Measurements from ENCODE around the gene SPEM3.
"Not testable (repeated sequence)": the region's sequence is repeated elsewhere in the genome, so short reads cannot be mapped to it uniquely, and the experiment has no call there.

Gene SPEM3

GRCh38 chr17:7442142-7442541 lies 13.5 kb downstream of the SPEM3 start:
- DNase-seq (ENCODE audit: low read depth, low spot score), result no peak

- no peak for DNase-seq (ENCODE audit: low read depth, low spot score)
Measured at GRCh38 chr17:7443499-7444485, 15.1 kb downstream of the SPEM3 start.

GRCh38 chr17:7444682-7445618 lies 16.3 kb downstream of the SPEM3 start, which contains the start of gene CHRNB1:
TSS of gene CHRNB1 (plus strand) at chr17:7445061. CDS start at chr17:7445128, 67 bp downstream.
- peak; percentile 48 for DNase-seq (ENCODE audit: low read depth, low spot score)

- no peak for DNase-seq (ENCODE audit: low read depth, low spot score)
Measured at GRCh38 chr17:7445619-7445968, 16.9 kb downstream of the SPEM3 start.

GRCh38 chr17:7448461-7448860 lies 19.8 kb downstream of the SPEM3 start:
- DNase-seq (ENCODE audit: low read depth, low spot score), result no peak

- DNase-seq (ENCODE audit: low read depth, low spot score), result no peak
Measured at GRCh38 chr17:7459961-7460545, 31.4 kb downstream of the SPEM3 start.

- DNase-seq (ENCODE audit: low read depth, low spot score), result no peak
Measured at GRCh38 chr17:7460850-7461660, 32.4 kb downstream of the SPEM3 start.

- DNase-seq (ENCODE audit: low read depth, low spot score), result no peak
Measured at GRCh38 chr17:7462474-7463371, 34.1 kb downstream of the SPEM3 start.

GRCh38 chr17:7463372-7463846 lies 34.8 kb downstream of the SPEM3 start:
- DNase-seq (ENCODE audit: low read depth, low spot score), result no peak

GRCh38 chr17:7464081-7464480 lies 35.4 kb downstream of the SPEM3 start:
- DNase-seq (ENCODE audit: low read depth, low spot score), result no peak

- no peak for DNase-seq (ENCODE audit: low read depth, low spot score)
Measured at GRCh38 chr17:7465597-7466275, 37.1 kb downstream of the SPEM3 start.

- DNase-seq (ENCODE audit: low read depth, low spot score), result no peak
Measured at GRCh38 chr17:7466318-7466638, 37.6 kb downstream of the SPEM3 start.

- DNase-seq (ENCODE audit: low read depth, low spot score), result peak; percentile 65
Measured at GRCh38 chr17:7466639-7467341, 38.1 kb downstream of the SPEM3 start.

GRCh38 chr17:7467498-7467897 lies 38.8 kb downstream of the SPEM3 start:
- DNase-seq (ENCODE audit: low read depth, low spot score), result no peak

- DNase-seq (ENCODE audit: low read depth, low spot score), result no peak
Measured at GRCh38 chr17:7468290-7468689, 39.6 kb downstream of the SPEM3 start.

GRCh38 chr17:7468804-7469389 lies 40.2 kb downstream of the SPEM3 start:
- no peak for DNase-seq (ENCODE audit: low read depth, low spot score)

GRCh38 chr17:7469843-7470242 lies 41.2 kb downstream of the SPEM3 start:
- not testable (repeated sequence) for DNase-seq (ENCODE audit: low read depth, low spot score)

GRCh38 chr17:7470457-7470973 lies 41.9 kb downstream of the SPEM3 start:
- DNase-seq (ENCODE audit: low read depth, low spot score), result not testable (repeated sequence)

All from astrocyte of the hippocampus (primary cell).